ENCODE data around the gene NUDT22. TPM values are rescaled to one million over a fixed set of nuclear protein-coding genes. Genes with fewer than 3 reads are reported as not detected.
A peak's percentile ranks its signal among the peaks of the same experiment; 100 is the strongest.

Gene NUDT22
- total and polyA plus RNA-seq, 2 experiments from 2014 or later: 33.9 to 67.0 TPM

- H3K4me3 ChIP-seq: peak overlapping the region; percentile 99
- TF ChIP-seq JUNB (IDR thresholded peaks at IDR 0.05; ENCODE audit: unreplicated experiment) (no peak), ZNF462 (CRISPR knock-in tag; IDR thresholded peaks at IDR 0.05) (no peak), POLR2AphosphoS5 (IDR thresholded peaks at IDR 0.05; ENCODE audit: low read depth) (no peak; the same call in 1 of the 2 replicates), ZNF114 (CRISPR knock-in tag; IDR thresholded peaks at IDR 0.05) (no peak), ETS1 (IDR thresholded peaks at IDR 0.05) (no peak), NANOG (IDR thresholded peaks at IDR 0.05; ENCODE audit: borderline replicate concordance) (no peak), STAT1 (IDR thresholded peaks at IDR 0.05; ENCODE audit: unreplicated experiment) (no peak), ZNF331 (CRISPR knock-in tag; IDR thresholded peaks at IDR 0.05; ENCODE audit: low read depth) (no peak), REST (IDR thresholded peaks at IDR 0.05; ENCODE audit: unreplicated experiment) (no peak), CREB1 (CRISPR knock-in tag; IDR thresholded peaks at IDR 0.05; ENCODE audit: low read depth) (no peak), EZH2phosphoT487 (IDR thresholded peaks at IDR 0.05; ENCODE audit: unreplicated experiment) (no peak), CTCF (conservative IDR thresholded peaks at IDR 0.05; ENCODE audit: low read depth in 2 of 2) (no peak), EZH2 (IDR thresholded peaks at IDR 0.05; ENCODE audit: low read depth, unreplicated experiment) (no peak)
- ATAC-seq (no peak), DNase-seq (ENCODE audit: low spot score) (no peak)
- H2AFZ ChIP-seq: no peak overlapping the region
- no peaks in the 10 kb centered on the region; the same call in 1 of the 2 replicates for H4K20me1 ChIP-seq (replicated peaks; ENCODE audit: insufficient read depth)
- H3F3A ChIP-seq (replicated peaks; ENCODE audit: low read depth): peaks cover 49% of the 10 kb centered on the region
- peaks cover 45% of the 10 kb centered on the region for H3K4me1 Mint-ChIP-seq
- peak overlapping the region; percentile 87 for H3K4me3 Mint-ChIP-seq
- H3K27ac ChIP-seq (ENCODE audit: low read depth): no peak overlapping the region
- no peaks in the 10 kb centered on the region for H3K9me3 Mint-ChIP-seq
- no peaks in the 10 kb centered on the region for H3K27me3 ChIP-seq (ENCODE audit: insufficient read depth)
- peaks cover 17% of the 10 kb centered on the region for H3K36me3 Mint-ChIP-seq (ENCODE audit: low read depth)
- H3K4me1 ChIP-seq (ENCODE audit: insufficient read depth): peaks cover 40% of the 10 kb centered on the region
- H3K9me2 ChIP-seq (ENCODE audit: insufficient read depth): no peaks in the 10 kb centered on the region
- peak overlapping the region; percentile 88 for H3K27ac Mint-ChIP-seq
- H3K79me2 ChIP-seq (replicated peaks; ENCODE audit: insufficient read depth): peaks cover 26% of the 10 kb centered on the region
- H3K27me3 Mint-ChIP-seq (ENCODE audit: insufficient read depth, low read depth, poor library complexity): peaks cover 40% of the 10 kb centered on the region
- H3K4me2 ChIP-seq: peak overlapping the region; percentile 93
- no peaks in the 10 kb centered on the region for H3K36me3 ChIP-seq (ENCODE audit: insufficient read depth)
These were observed 19.3 kb downstream of the NUDT22 start for GRCh38 chr11:64245401-64245796.

Data from GM23338 (cell line).